HG03575 (cell line): ENCODE measurements around the gene TLX2.

ENCODE experiments used
- ATAC-seq: cut with Tn5 transposase; IDR thresholded peaks from one replicate; pipeline ENCODE4 v1.9.1; 2021; ENCODE audit not compliant: unreplicated experiment, insufficient number of reproducible peaks, low FRiP score; ENCODE audit errors: extremely low read depth

TLX2 gene

DNA sequence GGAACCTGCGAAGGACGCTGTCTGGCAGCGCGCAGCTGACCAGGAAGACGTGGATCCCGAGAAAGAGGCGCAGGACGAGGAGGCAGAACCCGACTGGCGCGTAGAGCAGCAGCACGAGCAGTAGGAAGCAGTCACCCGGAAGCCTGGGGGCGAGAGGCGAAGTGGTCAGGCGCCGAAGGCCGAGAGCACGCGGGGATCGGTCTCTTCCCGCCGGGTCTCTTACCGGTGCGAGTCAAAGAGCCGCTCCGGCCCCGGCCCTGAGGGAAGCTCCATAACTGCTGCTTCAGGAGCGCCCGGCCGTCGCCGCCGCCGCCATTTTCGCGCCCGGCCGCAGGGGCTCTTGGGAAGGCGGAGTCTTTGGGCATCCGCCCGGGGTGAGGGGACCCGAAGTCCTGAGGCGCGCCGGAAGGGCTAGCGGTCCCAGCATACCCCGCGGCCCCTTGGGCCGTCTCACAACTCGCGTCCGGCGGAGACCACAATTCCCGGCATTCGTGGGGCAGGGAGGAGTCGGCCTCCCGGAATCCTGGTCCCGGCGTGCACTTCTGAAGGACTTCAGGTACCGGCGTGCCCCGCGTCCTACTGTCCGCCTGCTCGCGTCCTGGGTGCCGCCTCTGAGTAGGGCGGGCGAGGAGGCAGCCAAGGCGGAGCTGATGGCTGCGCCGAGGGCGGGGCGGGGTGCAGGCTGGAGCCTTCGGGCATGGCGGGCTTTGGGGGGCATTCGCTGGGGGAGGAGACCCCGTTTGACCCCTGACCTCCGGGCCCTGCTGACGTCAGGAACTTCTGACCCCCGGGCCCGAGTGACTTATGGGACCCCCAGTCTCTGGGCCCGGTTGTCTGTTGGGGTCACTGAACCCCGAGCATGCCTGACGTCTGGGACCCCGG is 15.3 kb downstream of the TLX2 start, which contains the start of the genes AUP1 and HTRA2:
Gene AUP1 (minus strand): TSS at position 350 of the 882 bp plus-strand sequence. CDS start 77 bp downstream, at position 273.
Gene HTRA2 (plus strand): TSS at position 577 of the 882 bp plus-strand sequence. CDS start 74 bp downstream, at position 651.
- no peak for ATAC-seq

DNA sequence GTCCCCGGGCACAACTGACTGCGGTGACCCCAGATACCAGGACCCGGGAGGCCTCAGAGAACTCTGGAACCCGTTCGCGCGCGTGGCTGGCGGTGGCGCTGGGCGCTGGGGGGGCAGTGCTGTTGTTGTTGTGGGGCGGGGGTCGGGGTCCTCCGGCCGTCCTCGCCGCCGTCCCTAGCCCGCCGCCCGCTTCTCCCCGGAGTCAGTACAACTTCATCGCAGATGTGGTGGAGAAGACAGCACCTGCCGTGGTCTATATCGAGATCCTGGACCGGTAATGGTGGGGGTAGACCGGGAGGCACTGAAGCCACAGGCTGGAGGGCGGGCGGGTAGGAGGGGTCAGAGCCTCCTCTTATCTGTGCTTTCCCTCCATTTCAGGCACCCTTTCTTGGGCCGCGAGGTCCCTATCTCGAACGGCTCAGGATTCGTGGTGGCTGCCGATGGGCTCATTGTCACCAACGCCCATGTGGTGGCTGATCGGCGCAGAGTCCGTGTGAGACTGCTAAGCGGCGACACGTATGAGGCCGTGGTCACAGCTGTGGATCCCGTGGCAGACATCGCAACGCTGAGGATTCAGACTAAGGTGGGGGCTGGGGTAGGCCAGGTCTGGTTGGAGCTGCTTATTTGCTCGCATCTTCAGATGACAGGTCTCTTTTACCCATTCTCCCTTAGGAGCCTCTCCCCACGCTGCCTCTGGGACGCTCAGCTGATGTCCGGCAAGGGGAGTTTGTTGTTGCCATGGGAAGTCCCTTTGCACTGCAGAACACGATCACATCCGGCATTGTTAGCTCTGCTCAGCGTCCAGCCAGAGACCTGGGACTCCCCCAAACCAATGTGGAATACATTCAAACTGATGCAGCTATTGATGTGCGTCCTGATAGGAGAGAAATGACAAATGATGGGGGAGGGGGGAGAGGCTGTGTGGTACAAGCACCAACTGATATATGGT is 16.3 kb downstream of the TLX2 start:
- peak; percentile 35 for ATAC-seq

DNA sequence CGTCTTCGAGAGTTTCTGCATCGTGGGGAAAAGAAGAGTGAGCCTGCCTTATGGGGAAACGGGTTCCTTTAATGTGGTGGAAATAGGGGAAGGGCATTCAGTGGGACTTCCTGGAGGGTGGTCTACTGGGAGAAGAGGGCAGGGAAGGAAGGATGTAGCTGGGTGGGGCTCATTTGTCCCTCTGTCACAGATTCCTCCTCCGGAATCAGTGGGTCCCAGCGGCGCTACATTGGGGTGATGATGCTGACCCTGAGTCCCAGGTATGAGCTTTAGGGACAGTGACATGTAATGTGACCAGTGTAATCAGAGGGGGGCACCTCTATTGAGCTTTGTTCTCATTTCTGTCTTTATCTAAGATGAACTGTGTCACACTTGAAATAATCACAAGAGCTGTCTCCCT is 17.4 kb downstream of the TLX2 start:
- no peak for ATAC-seq

DNA sequence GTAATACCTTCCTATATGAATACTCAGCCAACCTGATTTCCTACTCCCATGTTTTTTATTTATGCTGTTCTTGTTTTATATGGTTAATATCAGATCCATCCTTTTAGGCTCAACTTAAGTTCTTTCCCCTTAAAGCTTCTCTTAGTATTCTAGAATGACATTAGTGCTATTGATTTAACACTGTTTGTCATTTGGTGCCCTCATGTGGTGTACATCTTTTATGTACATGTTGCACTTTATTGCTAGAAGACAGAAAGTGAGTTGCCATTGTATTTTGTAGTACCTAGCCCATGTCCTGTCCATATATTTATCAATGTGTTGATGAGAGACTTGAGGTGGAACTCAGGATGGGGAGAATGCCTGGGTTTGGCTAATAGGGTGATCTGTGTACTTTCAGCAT is 18.0 kb downstream of the TLX2 start:
- ATAC-seq = no peak

DNA sequence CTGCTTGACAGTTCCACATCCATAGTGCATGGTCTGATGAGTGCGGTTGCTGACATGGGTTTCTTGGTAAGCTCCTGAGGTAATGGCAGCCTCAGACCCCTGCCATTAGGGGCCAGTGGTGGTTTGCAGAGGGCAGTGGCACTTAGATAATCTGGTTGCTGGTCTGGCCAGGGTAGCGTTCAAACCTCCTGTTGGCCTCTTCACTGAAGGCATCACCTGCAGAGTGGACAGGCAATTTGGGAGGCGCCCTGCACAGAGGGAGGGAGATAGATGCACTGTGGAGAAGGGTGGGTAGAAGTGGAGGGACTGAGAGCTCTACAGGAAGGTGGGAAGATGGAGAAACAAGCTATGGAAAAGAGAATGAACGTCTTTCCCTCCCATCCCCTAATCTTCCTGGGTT is 19.2 kb downstream of the TLX2 start:
- ATAC-seq = no peak

DNA sequence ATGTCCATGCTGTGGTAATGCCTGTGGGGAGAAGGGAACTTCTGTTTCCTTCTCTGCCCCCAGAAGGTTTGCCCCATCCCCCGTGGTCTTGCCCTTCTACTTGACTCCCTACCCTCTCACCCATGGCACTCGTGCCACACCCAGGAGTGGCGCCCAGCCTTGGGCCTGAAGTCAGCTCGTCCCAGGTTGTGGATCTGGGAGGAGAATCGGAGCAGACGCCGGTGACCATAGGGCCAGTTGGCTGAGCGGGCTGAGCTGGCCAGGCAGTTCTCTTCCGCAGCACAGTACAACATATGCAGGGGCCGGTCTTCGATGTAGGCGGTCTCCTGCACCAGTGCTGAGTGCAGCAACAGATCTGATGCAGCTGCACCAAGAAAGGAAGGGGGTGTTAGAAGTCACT is 20.2 kb downstream of the TLX2 start:
- ATAC-seq = no peak

DNA sequence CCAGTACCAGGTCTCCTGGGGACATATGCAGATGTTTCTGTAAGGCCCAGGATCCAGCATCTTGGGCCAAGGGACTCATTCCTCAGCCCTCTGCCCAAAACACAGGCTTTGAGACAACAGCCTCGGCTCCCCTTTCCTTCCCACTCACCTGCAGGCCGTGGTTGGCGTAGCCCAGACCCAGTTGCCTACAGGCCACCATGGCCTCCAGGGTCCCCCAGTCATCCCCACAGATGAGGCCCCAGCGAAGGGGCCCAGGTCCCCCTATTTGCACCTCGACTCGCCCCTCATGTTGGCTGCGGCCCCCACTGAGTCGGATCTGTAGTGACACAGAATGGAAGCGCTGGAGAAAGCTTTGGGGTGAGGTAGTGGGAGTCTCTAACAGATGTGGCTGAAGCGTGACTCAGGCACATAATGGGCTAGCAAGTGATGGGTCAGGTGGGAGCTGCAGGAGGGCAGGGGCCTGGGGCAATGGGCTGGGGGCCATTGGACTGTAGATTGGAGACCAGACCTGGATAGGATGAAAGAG is 21.3 kb downstream of the TLX2 start:
- no peak for ATAC-seq

DNA sequence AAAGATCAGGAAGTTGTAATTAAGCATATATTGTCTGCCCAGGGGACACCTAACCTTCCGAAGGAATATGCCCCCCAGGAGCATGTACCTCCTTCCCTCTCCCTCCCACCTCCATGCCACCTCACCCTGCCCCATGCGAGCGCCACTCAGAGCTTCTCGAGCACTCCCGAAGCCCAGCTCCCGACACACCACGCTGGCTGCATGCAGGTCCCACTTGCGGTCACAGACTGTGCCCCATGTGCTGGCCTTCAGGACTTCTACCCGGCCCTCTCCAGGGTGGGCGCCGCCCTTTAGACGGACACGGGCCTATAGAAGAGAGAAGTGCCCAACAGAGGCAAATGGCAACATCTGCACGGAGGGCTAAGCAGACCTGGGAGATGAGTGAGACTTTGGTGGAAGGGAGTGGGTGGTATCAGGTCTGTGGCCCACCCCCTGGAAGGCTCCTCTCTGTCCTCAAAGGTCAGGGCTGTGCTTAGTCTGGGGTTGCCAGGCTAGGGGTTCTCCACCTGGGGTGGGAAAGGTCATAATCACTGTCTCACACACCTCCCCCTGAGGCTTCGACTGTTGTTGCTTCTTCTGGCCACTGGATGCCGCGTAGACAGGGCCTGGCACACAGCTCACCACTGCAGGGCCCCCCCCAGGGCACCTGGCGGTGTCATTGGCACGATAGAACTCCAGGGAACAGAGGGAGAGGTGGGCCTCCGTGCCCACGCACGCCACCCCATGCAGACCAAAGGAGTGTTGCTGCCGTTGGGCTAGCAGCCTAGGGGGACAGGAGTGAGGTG is 22.1 kb downstream of the TLX2 start:
- no peak for ATAC-seq

DNA sequence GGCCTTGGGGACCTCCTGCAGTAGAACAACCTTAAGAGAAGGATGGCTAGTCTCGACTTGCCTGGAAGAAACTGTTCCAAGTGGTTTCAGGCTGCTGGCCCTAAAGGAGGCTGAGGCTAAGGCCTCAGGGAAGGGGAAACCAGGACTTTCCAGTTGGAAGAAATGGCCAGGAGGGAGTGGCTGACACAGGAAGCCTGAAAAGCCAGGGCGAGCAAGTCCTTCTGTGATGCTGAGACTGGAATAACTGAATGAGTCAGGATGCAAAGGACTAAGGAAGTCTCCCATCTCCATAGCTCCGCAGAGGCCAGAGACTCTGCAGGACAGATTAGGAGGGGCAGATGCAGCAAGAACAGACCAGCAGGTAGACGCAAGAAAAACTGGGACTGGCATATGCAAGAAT is 22.9 kb downstream of the TLX2 start:
- no peak for ATAC-seq

DNA sequence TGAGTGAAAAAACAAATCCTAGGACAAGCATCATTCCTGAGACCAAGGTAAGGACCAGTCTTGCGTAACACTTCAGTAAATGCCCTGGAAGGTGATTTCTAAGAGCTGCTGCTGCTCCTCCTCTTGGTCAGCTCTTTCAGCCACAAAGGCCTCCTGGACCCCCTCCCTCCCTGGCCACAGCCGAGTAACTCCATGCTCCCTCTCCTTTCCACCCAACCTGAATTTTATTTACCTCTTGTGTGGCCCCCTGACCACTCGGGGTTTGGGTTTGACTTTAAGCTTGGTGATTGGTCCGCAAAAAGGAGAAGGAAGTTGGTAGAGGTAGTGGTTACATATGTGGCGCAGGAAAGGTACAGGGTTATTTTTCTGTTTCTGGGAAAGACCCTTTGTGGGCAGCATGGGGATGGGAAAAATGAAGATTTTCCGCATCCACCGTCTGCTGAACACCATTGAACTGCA is 24.7 kb downstream of the TLX2 start:
- no peak for ATAC-seq

DNA sequence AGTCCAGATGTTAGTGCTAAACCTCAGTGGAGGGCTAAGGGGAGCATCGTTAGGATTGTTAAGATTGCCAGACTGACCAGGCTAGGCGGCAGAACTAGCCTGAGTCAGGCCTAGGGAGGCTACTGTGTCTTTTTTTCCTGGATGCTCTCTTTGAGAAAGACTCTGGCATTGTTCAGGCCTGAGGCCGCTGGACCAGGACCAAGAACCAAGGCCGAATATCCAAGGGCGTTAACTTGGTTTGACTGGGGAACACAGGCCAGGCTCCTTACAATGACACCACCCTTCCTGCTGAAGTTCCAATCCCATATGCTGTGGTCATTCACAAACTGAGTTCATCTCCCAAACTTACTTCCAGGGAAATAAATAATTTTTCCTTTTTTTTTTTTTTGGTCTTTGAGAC is 26.0 kb downstream of the TLX2 start:
- ATAC-seq = no peak

DNA sequence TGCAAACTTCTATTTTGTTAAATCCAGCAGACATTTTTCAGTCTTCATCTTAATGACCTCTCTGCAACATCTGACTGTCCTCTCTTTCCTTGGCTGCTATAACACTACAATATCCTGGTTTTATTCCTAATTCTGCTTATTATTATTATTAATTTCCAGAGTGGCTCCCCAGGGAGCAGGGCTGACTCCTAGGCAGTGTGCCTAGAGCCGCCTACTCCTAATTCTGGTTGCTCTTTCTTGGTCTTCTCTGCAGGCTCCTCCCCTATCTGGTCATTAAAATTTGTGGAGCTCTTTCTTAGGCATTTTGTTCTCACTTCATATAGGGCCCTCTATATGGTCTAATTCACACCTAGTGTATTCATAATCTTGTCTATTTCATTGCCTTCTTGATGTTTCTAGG is 28.7 kb downstream of the TLX2 start:
- ATAC-seq = no peak

DNA sequence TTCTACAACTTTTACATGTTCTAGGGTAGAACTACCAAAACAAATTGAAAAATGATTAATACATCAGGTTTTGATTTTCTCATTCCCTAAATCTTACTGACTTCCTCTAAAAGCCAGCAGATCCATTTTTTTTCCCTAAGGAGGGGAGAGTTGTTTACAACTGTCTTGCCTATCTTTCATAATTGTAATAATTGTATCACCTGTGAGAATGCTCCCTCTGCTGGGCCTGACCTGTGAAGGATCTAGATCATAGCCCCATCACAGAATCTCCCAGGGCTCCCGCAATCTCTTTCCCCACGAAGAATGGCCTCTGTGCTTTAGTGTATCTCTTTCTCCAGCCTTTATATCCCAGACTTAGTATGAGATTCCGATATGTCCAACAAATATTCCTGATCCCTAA is 30.4 kb downstream of the TLX2 start:
- no peak for ATAC-seq

DNA sequence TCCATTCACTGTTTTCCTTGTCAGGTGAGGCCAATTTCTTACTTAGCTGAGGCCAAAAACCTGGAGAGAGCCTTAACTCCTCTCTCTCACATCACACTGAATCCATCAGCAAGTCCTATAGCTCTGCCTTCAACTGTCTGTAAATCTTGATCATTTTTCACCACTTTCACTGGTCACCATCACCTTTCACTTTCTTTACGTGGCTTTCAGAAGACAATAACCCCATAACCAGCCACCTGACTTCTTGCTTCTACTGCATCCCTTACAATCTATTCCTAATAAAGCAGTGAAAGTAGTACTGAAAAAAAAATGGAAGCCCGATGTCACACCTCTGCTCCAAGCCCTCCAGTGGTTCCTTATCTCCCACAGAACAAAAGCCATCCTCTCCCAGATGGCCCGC is 31.8 kb downstream of the TLX2 start:
- no peak for ATAC-seq

DNA sequence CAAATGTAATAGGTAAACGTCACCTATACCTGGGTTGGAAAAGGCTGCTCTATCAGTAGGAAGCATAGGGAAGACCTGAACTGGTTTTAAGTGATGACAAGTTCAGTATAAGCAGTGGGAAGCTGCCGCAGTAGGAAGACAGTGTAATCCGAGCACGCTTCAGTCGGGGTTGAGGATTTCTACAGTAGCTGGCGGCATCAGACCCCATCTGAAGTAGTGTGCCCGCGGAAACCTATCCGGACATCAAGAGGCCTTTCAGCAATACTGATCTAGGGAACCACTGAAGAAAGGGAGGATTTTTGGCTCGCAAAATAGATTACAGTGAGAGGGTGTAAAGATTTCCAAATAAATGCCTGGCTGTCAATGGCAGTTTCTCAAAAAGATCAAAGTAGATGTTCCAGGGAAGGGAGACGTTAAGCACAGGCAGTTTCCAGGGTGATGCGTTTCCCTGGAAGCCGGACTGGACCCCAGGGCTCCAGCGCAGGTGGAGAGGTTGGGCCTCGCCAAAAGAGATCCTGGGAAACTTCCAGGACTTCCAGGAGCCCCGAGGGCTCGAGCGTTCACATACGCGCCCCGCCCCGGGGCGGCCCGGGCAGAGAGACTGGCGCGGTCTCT is 34.1 kb downstream of the TLX2 start:
- no peak for ATAC-seq

DNA sequence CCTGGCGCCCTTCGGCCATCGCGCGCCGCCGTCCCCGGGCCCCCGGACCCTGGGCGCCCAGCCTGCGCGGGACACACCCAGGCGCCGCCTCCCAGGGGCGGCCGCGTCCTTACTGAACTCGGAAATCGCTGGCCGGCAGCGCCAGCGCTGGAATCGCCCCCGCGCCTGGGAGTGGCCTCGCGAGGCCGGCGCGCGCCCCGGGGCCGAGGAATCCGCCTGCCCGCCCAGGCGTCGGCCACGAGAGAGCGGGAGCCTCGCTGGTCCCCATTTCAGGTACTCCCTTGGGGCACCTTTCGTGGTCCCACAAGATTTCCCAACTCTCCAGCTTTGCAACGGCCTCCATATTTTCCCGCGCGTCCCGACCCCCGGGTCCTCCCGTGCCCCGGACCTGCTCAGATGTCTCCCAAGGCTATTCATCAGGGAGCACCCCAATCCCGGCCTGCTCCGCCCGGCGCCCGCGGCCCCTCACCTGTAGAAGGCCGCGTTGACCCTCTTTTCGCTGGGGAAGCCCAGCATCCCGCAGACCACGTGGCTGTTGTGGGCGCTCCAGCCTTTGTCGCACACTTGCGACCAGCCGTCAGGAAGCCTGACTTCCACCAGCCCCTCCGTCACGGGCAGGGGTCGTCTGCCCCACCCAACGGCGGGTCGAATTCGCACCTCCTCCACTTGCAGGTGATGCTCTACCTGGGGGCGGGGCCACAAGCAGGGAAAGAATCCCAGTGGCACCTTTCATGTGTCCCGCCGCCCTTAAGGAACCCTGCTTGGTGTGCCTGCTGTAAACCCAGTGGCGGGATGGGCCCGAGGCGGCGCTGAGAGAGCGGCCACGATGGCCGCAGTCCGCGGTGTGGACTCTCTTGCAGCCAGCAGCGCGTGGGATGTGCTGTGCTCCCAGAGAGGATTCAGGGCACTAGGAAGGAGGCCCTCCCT is 34.9 kb downstream of the TLX2 start:
- ATAC-seq = no peak

DNA sequence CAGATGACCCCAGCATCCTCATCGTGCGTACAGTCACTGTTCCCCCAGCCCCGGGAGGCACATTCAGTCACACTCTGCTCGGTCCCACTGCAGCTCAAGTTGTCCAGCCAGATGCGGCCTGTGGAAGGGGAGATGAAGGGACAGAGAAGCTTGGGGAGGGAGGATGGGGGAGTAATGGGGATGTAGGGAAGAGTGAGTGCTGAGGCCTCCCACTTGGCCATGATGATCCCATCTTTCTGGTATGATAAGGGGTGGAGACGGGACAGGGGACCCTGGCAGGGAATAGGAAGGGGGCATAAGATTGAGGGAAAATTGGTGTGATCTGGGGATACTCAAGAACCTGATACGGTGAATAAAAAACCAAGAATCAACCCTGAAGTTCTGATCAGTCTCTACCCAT is 36.0 kb downstream of the TLX2 start:
- ATAC-seq = no peak
